Naive thymus-derived CD8-positive, alpha-beta T cell (primary cell): ENCODE data around the gene CRYBB1. TPM values are rescaled to one million over a fixed set of nuclear protein-coding genes. Genes with fewer than 3 reads are reported as not detected.
"Not testable (repeated sequence)": the region's sequence is repeated elsewhere in the genome, so short reads cannot be mapped to it uniquely, and the experiment has no call there.

Experiments used
- ATAC-seq, 2 donors: fragments of 150-1000 bp; cut with Tn5 transposase in 1 of 2; sonication (Bioruptor Pico), chemical (Tn5 transposase) in 1 of 2; 1 replicate in 1 of 2; 2 replicates in 1 of 2; pipeline ENCODE4 v1.10.0; 2021; ENCODE audit warnings: mild to moderate bottlenecking in 2 of 2, moderate library complexity in 2 of 2
- POLR2A ChIA-PET: fragments of 350-600 bp; sonication (Branson Sonifier 250); formaldehyde crosslinking; loops from one replicate; lab custom pipeline; 2021; ENCODE audit warnings: antibody characterized with exemption; lab: Charles Lee
- DNase-seq, 10 donors: peaks; one replicate each; pipeline versions ENCODE4 v3.0.0 to v3.0.0-alpha.2; 2020 to 2022
- H3K27ac Mint-ChIP-seq, 10 donors: one replicate each; pipeline ENCODE4 v1.8.0; 2020 to 2022; ENCODE audit warnings: mild to moderate bottlenecking in 10 of 10, mixed read lengths in 10 of 10, moderate library complexity in 4 of 10, inconsistent platforms in 1 of 10
- H3K27me3 Mint-ChIP-seq, 5 donors: one replicate each; pipeline ENCODE4 v1.8.0; 2021 to 2022; ENCODE audit warnings: mixed read lengths in 5 of 5
- H3K36me3 Mint-ChIP-seq, 3 donors: one replicate each; pipeline ENCODE4 v1.8.0; 2020 to 2022; ENCODE audit warnings: mixed read lengths in 3 of 3, mild to moderate bottlenecking in 2 of 3, inconsistent platforms in 1 of 3
- H3K4me1 Mint-ChIP-seq, 4 donors: one replicate each; pipeline ENCODE4 v1.8.0; 2021 to 2022; ENCODE audit warnings: mixed read lengths in 4 of 4
- H3K4me3 Mint-ChIP-seq, 10 donors: one replicate each; pipeline ENCODE4 v1.8.0; 2020 to 2022; ENCODE audit warnings: mild to moderate bottlenecking in 10 of 10, mixed read lengths in 10 of 10, moderate library complexity in 6 of 10, inconsistent platforms in 1 of 10
- H3K9me3 Mint-ChIP-seq, 9 donors: one replicate each; pipeline ENCODE4 v1.8.0; 2020 to 2022; ENCODE audit warnings: mixed read lengths in 9 of 9, mild to moderate bottlenecking in 3 of 9, inconsistent platforms in 1 of 9, moderate library complexity in 1 of 9
- polyA plus RNA-seq, 3 donors: library from polyadenylated mRNA; unstranded; fragments of 300-500 nt; fragmentation: Illumina TruSeq; gene quantifications; one replicate each; pipeline ENCODE4 v1.2.3, GENCODE V29; 2021
- total RNA-seq, 8 experiments: library from RNA in 2 of 8; stranded (reverse) in 2 of 8; gene quantifications; one replicate each; pipeline ENCODE4 v1.2.3 and lab custom pipeline; 2021 to 2026

Gene CRYBB1
- total and polyA plus RNA-seq, 5 experiments from 2014 or later: not detected

GRCh38 chr22:26614322-26614721 is 3.5 kb downstream of the CRYBB1 start:
- Mint-ChIP-seq H3K4me3 (no peak overlapping the region), H3K36me3 (no peaks in the 10 kb centered on the region), H3K27me3 (no peaks in the 10 kb centered on the region), H3K4me1 (peaks cover 27 to 59% (median 39%) of the 10 kb centered on the region in 4 donors), H3K9me3 (no peaks in the 10 kb centered on the region), H3K27ac (no peak overlapping the region)
- DNase-seq (no peak), ATAC-seq (no peak)
- POLR2A ChIA-PET: no interaction called here

- POLR2A ChIA-PET, H3K36me3 Mint-ChIP-seq, H3K9me3 Mint-ChIP-seq, H3K27ac Mint-ChIP-seq, DNase-seq, H3K4me3 Mint-ChIP-seq, ATAC-seq, H3K27me3 Mint-ChIP-seq: not testable (repeated sequence)
- peaks cover 30 to 59% (median 41%) of the 10 kb centered on the region in 4 donors for H3K4me1 Mint-ChIP-seq
Measured at GRCh38 chr22:26613753-26614152, 4.1 kb downstream of the CRYBB1 start.

GRCh38 chr22:26612652-26613051 is 5.2 kb downstream of the CRYBB1 start:
- no peak overlapping the region for H3K4me3 Mint-ChIP-seq
- H3K27me3 Mint-ChIP-seq: no peaks in the 10 kb centered on the region
- DNase-seq (no peak), ATAC-seq (no peak)
- POLR2A ChIA-PET: no interaction called here
- no peaks in the 10 kb centered on the region for H3K36me3 Mint-ChIP-seq
- peak overlapping the region in 1 of 10 donors; percentile 54 for H3K27ac Mint-ChIP-seq
- H3K9me3 Mint-ChIP-seq: no peaks in the 10 kb centered on the region
- H3K4me1 Mint-ChIP-seq: peaks cover 29 to 57% (median 39%) of the 10 kb centered on the region in 4 donors

GRCh38 chr22:26610996-26611395 is 6.8 kb downstream of the CRYBB1 start:
- Mint-ChIP-seq H3K4me1 (peaks cover 21 to 40% (median 24%) of the 10 kb centered on the region in 4 donors), H3K36me3 (no peaks in the 10 kb centered on the region), H3K9me3 (no peaks in the 10 kb centered on the region), H3K4me3 (no peak overlapping the region), H3K27me3 (no peaks in the 10 kb centered on the region), H3K27ac (no peak overlapping the region)
- ATAC-seq (no peak), DNase-seq (no peak)
- POLR2A ChIA-PET: interaction anchor here (0.6 to 0.9 kb wide), 4 partner anchors 14 to 32 kb away, joined by 3 to 4 read pairs (median 4); no protein-coding TSS in a partner anchor

- DNase-seq (peak in 1 of 10 donors; percentile 22), ATAC-seq (peak; percentile 49 to 58)
- H3K4me3 Mint-ChIP-seq: peak overlapping the region in 7 of 10 donors; percentile 20 to 72 (median 41)
- peak overlapping the region in 7 of 10 donors; percentile 9 to 91 (median 53) for H3K27ac Mint-ChIP-seq
- peaks cover 18 to 33% (median 23%) of the 10 kb centered on the region in 4 donors for H3K4me1 Mint-ChIP-seq
- POLR2A ChIA-PET: interaction anchor here (0.6 to 0.9 kb wide), 2 partner anchors 13 to 18 kb away, joined by 3 to 4 read pairs; no protein-coding TSS in a partner anchor
- H3K36me3 Mint-ChIP-seq: no peaks in the 10 kb centered on the region
- no peaks in the 10 kb centered on the region for H3K27me3 Mint-ChIP-seq
- no peaks in the 10 kb centered on the region for H3K9me3 Mint-ChIP-seq
Measured at GRCh38 chr22:26610072-26610958, 7.5 kb downstream of the CRYBB1 start.

- DNase-seq (no peak), ATAC-seq (no peak)
- Mint-ChIP-seq H3K4me3 (no peak overlapping the region), H3K27me3 (no peaks in the 10 kb centered on the region), H3K4me1 (peaks cover 17 to 36% (median 24%) of the 10 kb centered on the region in 4 donors), H3K9me3 (no peaks in the 10 kb centered on the region), H3K36me3 (no peaks in the 10 kb centered on the region), H3K27ac (peak overlapping the region in 2 of 10 donors; percentile 2 to 57)
- POLR2A ChIA-PET: no interaction called here
Measured at GRCh38 chr22:26609287-26609686, 8.5 kb downstream of the CRYBB1 start.

GRCh38 chr22:26608129-26608528 is 9.7 kb downstream of the CRYBB1 start:
- DNase-seq (no peak), ATAC-seq (no peak)
- H3K36me3 Mint-ChIP-seq: no peaks in the 10 kb centered on the region
- H3K4me3 Mint-ChIP-seq: no peak overlapping the region
- H3K9me3 Mint-ChIP-seq: no peaks in the 10 kb centered on the region
- POLR2A ChIA-PET: interaction anchor here (0.7 to 1.1 kb wide), 2 partner anchors 24 to 27 kb away, joined by 3 to 5 read pairs; no protein-coding TSS in a partner anchor
- H3K27ac Mint-ChIP-seq: peak overlapping the region in 1 of 10 donors; percentile 9
- no peaks in the 10 kb centered on the region for H3K27me3 Mint-ChIP-seq
- H3K4me1 Mint-ChIP-seq: peaks cover 19 to 37% (median 26%) of the 10 kb centered on the region in 4 donors

GRCh38 chr22:26606611-26607010 is 11.2 kb downstream of the CRYBB1 start:
- no peak overlapping the region for H3K27ac Mint-ChIP-seq
- ATAC-seq: no peak
- POLR2A ChIA-PET: interaction anchor here (0.8 to 1.1 kb wide), 3 partner anchors 14 to 122 kb away, joined by 3 to 4 read pairs (median 3); no protein-coding TSS in a partner anchor

GRCh38 chr22:26604368-26604767 is 13.5 kb downstream of the CRYBB1 start:
- H3K9me3 Mint-ChIP-seq: no peaks in the 10 kb centered on the region
- no peaks in the 10 kb centered on the region for H3K27me3 Mint-ChIP-seq
- peaks cover 5 to 47% (median 23%) of the 10 kb centered on the region in 4 donors for H3K4me1 Mint-ChIP-seq
- ATAC-seq (no peak), DNase-seq (no peak)
- H3K27ac Mint-ChIP-seq: peak overlapping the region in 3 of 10 donors; percentile 1 to 52 (median 14)
- H3K4me3 Mint-ChIP-seq: no peak overlapping the region
- H3K36me3 Mint-ChIP-seq: no peaks in the 10 kb centered on the region
- POLR2A ChIA-PET: interaction anchor here (0.6 kb wide), 1 partner anchor 12 kb away, joined by 3 read pairs; no protein-coding TSS in a partner anchor

More at GRCh38 chr22:26606611-26607010, 11.2 kb downstream of the CRYBB1 start:
- Mint-ChIP-seq H3K27me3 (no peaks in the 10 kb centered on the region), H3K4me1 (peaks cover 14 to 42% (median 26%) of the 10 kb centered on the region in 4 donors), H3K4me3 (no peak overlapping the region), H3K36me3 (no peaks in the 10 kb centered on the region), H3K9me3 (no peaks in the 10 kb centered on the region)
- DNase-seq: no peak

- ATAC-seq: no peak
- Mint-ChIP-seq H3K9me3 (no peaks in the 10 kb centered on the region), H3K4me1 (peaks cover 23 to 60% (median 35%) of the 10 kb centered on the region in 4 donors), H3K27me3 (no peaks in the 10 kb centered on the region), H3K36me3 (no peaks in the 10 kb centered on the region), H3K4me3 (no peak overlapping the region), H3K27ac (peak overlapping the region in 4 of 10 donors; percentile 15 to 64 (median 44))
- POLR2A ChIA-PET: no interaction called here
- DNase-seq: no peak
Measured at GRCh38 chr22:26602127-26602526, 15.7 kb downstream of the CRYBB1 start.

GRCh38 chr22:26601726-26602125 is 16.1 kb downstream of the CRYBB1 start:
- Mint-ChIP-seq H3K4me3 (no peak overlapping the region), H3K9me3 (no peaks in the 10 kb centered on the region), H3K36me3 (no peaks in the 10 kb centered on the region), H3K27me3 (no peaks in the 10 kb centered on the region), H3K4me1 (peaks cover 26 to 64% (median 39%) of the 10 kb centered on the region in 4 donors), H3K27ac (peak overlapping the region in 6 of 10 donors; percentile 15 to 64 (median 43))
- ATAC-seq (no peak), DNase-seq (no peak)
- POLR2A ChIA-PET: no interaction called here

- no peaks in the 10 kb centered on the region for H3K36me3 Mint-ChIP-seq
- no peak for ATAC-seq
- H3K4me1 Mint-ChIP-seq: peaks cover 29 to 67% (median 49%) of the 10 kb centered on the region in 4 donors
- H3K27ac Mint-ChIP-seq: peak overlapping the region in 8 of 10 donors; percentile 13 to 97 (median 79)
- no peaks in the 10 kb centered on the region for H3K9me3 Mint-ChIP-seq
- H3K4me3 Mint-ChIP-seq: peak overlapping the region in 2 of 10 donors; percentile 10 to 34
- POLR2A ChIA-PET: no interaction called here
- DNase-seq: no peak
- H3K27me3 Mint-ChIP-seq: no peaks in the 10 kb centered on the region
Measured at GRCh38 chr22:26599505-26599904, 18.3 kb downstream of the CRYBB1 start.
